Caco-2 (cell line): ENCODE results near the gene PAPPA. TPM values are rescaled to one million over a fixed set of nuclear protein-coding genes. Genes with fewer than 3 reads are reported as not detected.

Experiments used
- BruUV-seq: library from RNA; stranded (reverse); fragments of 400-500 nt; replicated peaks from 2 replicates; lab custom pipeline; 2021; lab: Mats Ljungman, UMichigan
- CTCF ChIA-PET: fragments of 300-600 bp; sonication (Branson Sonifier 250); formaldehyde crosslinking; loops from one replicate; lab custom pipeline; 2022; ENCODE audit warnings: antibody characterized with exemption; lab: Charles Lee
- POLR2A ChIA-PET: fragments of 300-600 bp; sonication (Branson Sonifier 250); formaldehyde crosslinking; loops from one replicate; lab custom pipeline; 2022; ENCODE audit warnings: antibody characterized with exemption; lab: Charles Lee
- DNase-seq, 2 experiments: peaks; one replicate each; pipeline versions ENCODE4 v3.0.0 to v3.0.0-alpha.2; 2020 to 2022
- H3K27me3 ChIP-seq: replicated peaks from 2 replicates; pipeline ENCODE4 v1.6.0; 2011; ENCODE audit warnings: low read length; ENCODE audit not compliant: control insufficient read depth, insufficient read depth
- H3K36me3 ChIP-seq: 2 replicates; pipeline ENCODE4 v1.5.1; 2011; ENCODE audit warnings: low read length; ENCODE audit not compliant: control insufficient read depth, insufficient read depth
- H3K4me1 ChIP-seq: fragments of 250-450 bp; sonication (Bioruptor Pico); 2 replicates; pipeline ENCODE4 v1.5.1; 2020; ENCODE audit warnings: mild to moderate bottlenecking
- H3K4me3 ChIP-seq: 2 replicates; pipeline ENCODE4 v1.5.1; 2011; ENCODE audit warnings: low read depth, mild to moderate bottlenecking, control low read depth, low read length
- H3K9me3 ChIP-seq: fragments of 250-450 bp; sonication (Bioruptor Pico); 2 replicates; pipeline ENCODE4 v1.5.1; 2020; ENCODE audit warnings: mild to moderate bottlenecking, moderate library complexity
- H3K27ac Mint-ChIP-seq: one replicate; pipeline ENCODE4 v1.8.0; 2022; ENCODE audit warnings: mixed read lengths; ENCODE audit not compliant: unreplicated experiment
- H3K27me3 Mint-ChIP-seq: one replicate; pipeline ENCODE4 v1.8.0; 2022; ENCODE audit warnings: mixed read lengths; ENCODE audit not compliant: insufficient read depth, unreplicated experiment
- H3K36me3 Mint-ChIP-seq: one replicate; pipeline ENCODE4 v1.8.0; 2022; ENCODE audit warnings: mild to moderate bottlenecking, mixed read lengths; ENCODE audit not compliant: insufficient read depth, unreplicated experiment
- H3K4me1 Mint-ChIP-seq: one replicate; pipeline ENCODE4 v1.8.0; 2022; ENCODE audit warnings: low read depth, mixed read lengths; ENCODE audit not compliant: unreplicated experiment
- H3K4me3 Mint-ChIP-seq: one replicate; pipeline ENCODE4 v1.8.0; 2022; ENCODE audit warnings: mild to moderate bottlenecking, moderate library complexity, mixed read lengths; ENCODE audit not compliant: unreplicated experiment
- H3K9me3 Mint-ChIP-seq: one replicate; pipeline ENCODE4 v1.8.0; 2022; ENCODE audit warnings: mixed read lengths; ENCODE audit not compliant: unreplicated experiment
- CTCF ChIP-seq, 2 experiments: fragments of 200-600 bp in 1 of 2; IDR thresholded peaks; 1 replicate in 1 of 2; 2 replicates in 1 of 2; pipeline versions ENCODE4 v1.5.1 to v1.8.0; 2011 to 2022; ENCODE audit warnings: antibody characterized with exemption in 1 of 2, control low read depth in 1 of 2, inconsistent platforms in 1 of 2, low read depth in 1 of 2, low read length in 1 of 2, mild to moderate bottlenecking in 1 of 2, moderate library complexity in 1 of 2; ENCODE audit not compliant: insufficient read depth in 1 of 2, severe bottlenecking in 1 of 2, unreplicated experiment in 1 of 2
- intact Hi-C: fragments of 100-400 bp; cut with micrococcal nuclease; formaldehyde crosslinking; loops from one replicate; pipeline ENCODE4 v1.10.0; 2022; ENCODE audit not compliant: unreplicated experiment
- total RNA-seq: library from RNA; stranded (reverse); gene quantifications from 2 replicates; pipeline ENCODE4 v1.2.3, GENCODE V29; 2022

PAPPA gene
- total RNA-seq, 1 experiment from 2014 or later: not detected

GRCh38 chr9:116237456-116237855 is 83.9 kb downstream of the PAPPA start:
- BruUV-seq: no TSS peak
- Mint-ChIP-seq H3K4me1 (no peaks in the 10 kb centered on the region), H3K9me3 (no peaks in the 10 kb centered on the region), H3K36me3 (no peaks in the 10 kb centered on the region), H3K27ac (no peak overlapping the region), H3K4me3 (no peak overlapping the region), H3K27me3 (peaks cover 13% of the 10 kb centered on the region)
- ChIA-PET POLR2A (no interaction called here), CTCF (no interaction called here)
- H3K36me3 ChIP-seq: no peaks in the 10 kb centered on the region
- intact Hi-C loops: no loop called here
- no peak for DNase-seq
- no peaks in the 10 kb centered on the region for H3K27me3 ChIP-seq
- H3K9me3 ChIP-seq: no peaks in the 10 kb centered on the region
- H3K4me1 ChIP-seq: no peaks in the 10 kb centered on the region
- H3K4me3 ChIP-seq: no peak overlapping the region
- no peak for TF ChIP-seq CTCF (IDR thresholded peaks at IDR 0.05; ENCODE audit: insufficient read depth in 1 of 2, low read depth in 1 of 2, low read length in 1 of 2, severe bottlenecking in 1 of 2, unreplicated experiment in 1 of 2)

- CTCF ChIA-PET: no interaction called here
Observed at GRCh38 chr9:116238225-116238624, 84.6 kb downstream of the PAPPA start.

GRCh38 chr9:116238776-116239340 is 85.3 kb downstream of the PAPPA start:
- Mint-ChIP-seq H3K36me3 (no peaks in the 10 kb centered on the region), H3K4me1 (no peaks in the 10 kb centered on the region), H3K27ac (no peak overlapping the region), H3K27me3 (peaks cover 13% of the 10 kb centered on the region), H3K4me3 (no peak overlapping the region), H3K9me3 (no peaks in the 10 kb centered on the region)
- ChIA-PET POLR2A (no interaction called here), CTCF (no interaction called here)
- no peak overlapping the region for H3K4me3 ChIP-seq
- no peaks in the 10 kb centered on the region for H3K36me3 ChIP-seq
- no peaks in the 10 kb centered on the region for H3K4me1 ChIP-seq
- no peaks in the 10 kb centered on the region for H3K27me3 ChIP-seq
- intact Hi-C loops: no loop called here
- H3K9me3 ChIP-seq: no peaks in the 10 kb centered on the region
- TF ChIP-seq CTCF (IDR thresholded peaks at IDR 0.05; ENCODE audit: insufficient read depth in 1 of 2, low read depth in 1 of 2, low read length in 1 of 2, severe bottlenecking in 1 of 2, unreplicated experiment in 1 of 2): no peak
- DNase-seq: no peak
- no TSS peak for BruUV-seq

More at GRCh38 chr9:116238225-116238624, 84.6 kb downstream of the PAPPA start:
- POLR2A ChIA-PET: no interaction called here
- Mint-ChIP-seq H3K4me1 (no peaks in the 10 kb centered on the region), H3K27me3 (peaks cover 12% of the 10 kb centered on the region), H3K9me3 (no peaks in the 10 kb centered on the region), H3K27ac (no peak overlapping the region), H3K36me3 (no peaks in the 10 kb centered on the region), H3K4me3 (no peak overlapping the region)
- Histone ChIP-seq H3K36me3 (no peaks in the 10 kb centered on the region), H3K9me3 (no peaks in the 10 kb centered on the region), H3K27me3 (no peaks in the 10 kb centered on the region), H3K4me1 (no peaks in the 10 kb centered on the region), H3K4me3 (no peak overlapping the region)
- no TSS peak for BruUV-seq
- intact Hi-C loops: no loop called here
- DNase-seq: no peak
- no peak for TF ChIP-seq CTCF (IDR thresholded peaks at IDR 0.05; ENCODE audit: insufficient read depth in 1 of 2, low read depth in 1 of 2, low read length in 1 of 2, severe bottlenecking in 1 of 2, unreplicated experiment in 1 of 2)
